Measurements from ENCODE around the gene PPP6R1. TPM values are rescaled to one million over a fixed set of nuclear protein-coding genes. Genes with fewer than 3 reads are reported as not detected.

The PPP6R1 gene
- total RNA-seq, 8 experiments from 2014 or later = 18.3 to 77.0 (median 26.7) TPM

DNA sequence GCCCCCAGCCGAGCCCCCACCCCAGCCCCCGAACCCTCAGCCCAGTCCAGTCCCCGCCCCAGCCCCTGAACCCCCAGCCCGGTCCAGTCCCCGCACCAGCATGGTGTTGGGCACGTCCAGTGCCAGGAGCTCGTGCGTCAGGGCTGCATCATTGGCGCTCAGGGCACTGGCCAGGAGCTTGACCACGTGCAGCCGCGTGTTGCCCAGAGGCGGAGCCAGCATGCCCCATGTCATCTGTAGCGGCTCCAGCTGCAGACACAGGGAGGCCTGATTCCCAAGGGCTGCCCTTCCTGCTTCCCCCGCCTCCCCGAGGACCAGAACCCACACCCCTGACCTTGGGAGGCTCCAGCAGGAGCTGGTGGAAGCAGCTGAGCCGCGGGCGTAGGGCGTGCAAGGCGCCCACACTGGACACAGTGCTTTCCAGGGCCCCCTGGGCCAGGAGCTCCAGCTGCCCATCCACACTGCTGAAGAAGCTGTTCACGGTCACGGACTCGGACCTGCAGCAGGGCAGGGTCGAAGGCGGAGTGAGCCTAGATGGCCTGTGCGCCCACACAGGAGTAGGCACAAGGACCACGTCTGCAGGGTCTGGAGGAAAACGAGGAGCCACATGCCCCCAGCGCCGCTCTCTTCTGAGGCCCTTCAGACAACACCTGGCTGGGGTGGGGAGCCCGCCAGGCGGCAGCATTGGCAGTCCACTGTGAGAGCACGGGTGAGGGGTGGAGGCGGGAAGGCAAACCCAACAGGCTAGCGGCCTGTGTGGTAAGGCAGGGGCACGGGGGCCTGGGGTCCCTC lies 17.5 kb downstream of the PPP6R1 start:
- ATAC-seq (replicated peaks in 6 of 8) = peak in 1 of 8 experiments; percentile 4
- no peak overlapping the region for H3K27ac ChIP-seq
- H3K4me3 ChIP-seq = no peak overlapping the region
- H3K4me1 ChIP-seq (replicated peaks in 1 of 2) = no peaks in the 10 kb centered on the region
- 96 to 99% methylated on average over 5 to 11 of the region's 37 CpGs; no CpG with 5 or more reads in 8 of the 10 experiments for WGBS, 10 experiments
- in situ Hi-C loops (cut with MboI; ENCODE audit: low pct_unique_long_range_greater_than_20kb in 2 of 9, low sequenced_read_pairs in 9 of 9, unreplicated experiment in 9 of 9) = no loop called here

DNA sequence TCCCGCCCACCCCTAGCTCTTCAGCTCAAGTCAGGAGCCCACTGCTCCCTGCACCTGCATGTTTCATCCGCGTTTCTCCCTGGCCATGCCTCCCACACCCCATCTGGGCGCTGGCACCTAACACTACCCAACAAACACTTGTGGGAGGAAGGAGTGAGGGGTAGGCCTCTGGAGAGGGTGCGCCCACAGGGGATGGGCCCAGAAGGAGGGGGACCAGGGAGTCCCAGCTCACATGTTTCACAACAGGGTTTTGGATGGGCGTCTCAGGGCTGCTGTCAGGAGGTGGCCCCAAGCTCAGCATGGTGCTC lies 18.1 kb downstream of the PPP6R1 start:
- WGBS, 10 experiments = 100% methylated on average over 1 to 2 of the region's 6 CpGs; no CpG with 5 or more reads in 8 of the 10 experiments
- Histone ChIP-seq H3K27ac (no peak overlapping the region), H3K4me3 (no peak overlapping the region), H3K4me1 (replicated peaks in 1 of 2) (no peaks in the 10 kb centered on the region)
- in situ Hi-C loops (cut with MboI; ENCODE audit: low pct_unique_long_range_greater_than_20kb in 2 of 9, low sequenced_read_pairs in 9 of 9, unreplicated experiment in 9 of 9) = no loop called here
- ATAC-seq (replicated peaks in 6 of 8) = no peak

DNA sequence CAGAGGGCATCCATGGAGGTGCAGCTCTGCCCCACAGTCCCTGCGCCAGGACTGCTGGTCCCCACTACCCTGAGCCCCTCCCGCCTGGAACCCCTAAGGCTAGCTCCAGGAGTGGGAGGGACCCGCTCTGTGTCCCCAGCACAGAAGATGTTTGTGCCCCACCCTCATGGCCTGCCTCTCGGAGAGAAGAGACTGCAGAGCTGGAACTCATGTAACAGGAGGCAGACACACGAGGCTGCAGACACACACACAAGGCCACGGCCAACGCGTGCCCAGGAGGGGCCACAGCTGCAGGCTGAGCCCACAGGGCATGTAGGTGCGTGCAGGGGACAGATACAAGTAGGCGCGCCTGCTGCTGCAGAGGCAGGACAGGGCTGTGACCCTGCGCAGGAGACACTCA lies 19.8 kb downstream of the PPP6R1 start:
- in situ Hi-C loops (cut with MboI; ENCODE audit: low pct_unique_long_range_greater_than_20kb in 2 of 9, low sequenced_read_pairs in 9 of 9, unreplicated experiment in 9 of 9) = no loop called here
- no peak overlapping the region for H3K27ac ChIP-seq
- no peaks in the 10 kb centered on the region for H3K4me1 ChIP-seq (replicated peaks in 1 of 2)
- ATAC-seq (replicated peaks in 6 of 8) = no peak
- 98 to 100% methylated on average over 1 to 7 of the region's 12 CpGs; no CpG with 5 or more reads in 8 of the 10 experiments for WGBS, 10 experiments
- H3K4me3 ChIP-seq = no peak overlapping the region

DNA sequence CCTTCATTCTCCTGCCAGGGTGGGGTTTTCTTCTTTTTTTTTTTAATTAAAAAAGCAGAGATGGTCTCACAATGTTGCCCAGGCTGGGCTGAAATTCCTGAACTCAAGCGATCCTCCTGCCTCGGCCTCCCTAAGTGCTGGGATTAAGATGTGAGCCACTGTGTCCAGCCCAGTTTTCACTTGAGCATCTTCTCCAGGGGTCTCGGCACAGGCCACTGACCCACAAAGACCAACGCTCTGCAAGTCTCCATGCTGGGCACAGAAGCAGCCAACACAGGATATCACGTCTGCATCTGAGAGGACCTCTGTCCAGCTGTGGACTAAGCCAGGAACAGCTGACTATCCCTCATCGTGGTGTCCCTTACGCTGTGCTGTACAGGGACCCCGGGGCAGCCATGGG lies 20.8 kb downstream of the PPP6R1 start:
- no peak overlapping the region for H3K27ac ChIP-seq
- ATAC-seq (replicated peaks in 6 of 8) = no peak
- in situ Hi-C loops (cut with MboI; ENCODE audit: low pct_unique_long_range_greater_than_20kb in 2 of 9, low sequenced_read_pairs in 9 of 9, unreplicated experiment in 9 of 9) = no loop called here
- WGBS, 10 experiments = 90 to 100% (median 90%) methylated on average over 2 of the region's 8 CpGs; no CpG with 5 or more reads in 7 of the 10 experiments
- no peaks in the 10 kb centered on the region for H3K4me1 ChIP-seq (replicated peaks in 1 of 2)
- no peak overlapping the region for H3K4me3 ChIP-seq

DNA sequence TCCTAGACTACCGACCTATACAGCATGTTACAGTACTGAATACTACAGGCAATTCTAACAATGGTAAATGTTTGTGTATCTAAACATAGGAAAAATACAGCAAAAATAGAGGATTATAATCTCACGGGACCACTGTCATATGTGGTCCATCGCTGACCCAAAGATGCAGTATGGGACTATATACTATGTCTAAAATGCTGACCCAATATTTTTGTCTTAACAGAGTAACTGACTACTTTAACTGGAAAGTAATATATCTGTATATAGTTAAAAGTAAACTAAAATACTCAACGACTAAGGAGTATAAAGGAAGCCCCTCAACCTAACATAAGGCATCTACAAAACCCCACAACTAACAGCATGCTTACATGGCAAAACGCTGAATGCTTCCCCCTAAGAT lies 25.8 kb downstream of the PPP6R1 start:
- in situ Hi-C loops (cut with MboI; ENCODE audit: low pct_unique_long_range_greater_than_20kb in 2 of 9, low sequenced_read_pairs in 9 of 9, unreplicated experiment in 9 of 9) = no loop called here
- no peaks in the 10 kb centered on the region for H3K4me1 ChIP-seq (replicated peaks in 1 of 2)
- 40 to 100% (median 88%) methylated on average over 1 to 5 of the region's 5 CpGs for WGBS, 10 experiments

DNA sequence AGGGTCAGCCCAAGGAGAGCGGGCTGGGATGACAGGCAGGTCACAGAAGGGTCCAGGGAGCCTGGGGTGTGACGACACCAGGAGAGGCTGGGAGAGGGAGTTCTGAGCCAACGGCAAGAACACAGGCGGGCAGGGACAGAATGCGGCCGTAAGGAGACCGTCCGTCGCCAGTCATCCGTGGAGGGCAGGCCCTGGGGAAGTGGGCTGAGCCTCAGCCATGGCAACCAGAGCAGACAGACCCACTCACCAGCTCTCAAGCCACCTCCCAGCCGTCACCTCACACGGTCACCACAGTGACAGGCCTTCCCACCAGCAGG lies 26.6 kb downstream of the PPP6R1 start:
- no peaks in the 10 kb centered on the region for H3K4me1 ChIP-seq (replicated peaks in 1 of 2)
- no peak overlapping the region for H3K27ac ChIP-seq
- ATAC-seq (replicated peaks in 6 of 8) = peak in 4 of 8 experiments; percentile 36 to 67 (median 49)
- in situ Hi-C loops (cut with MboI; ENCODE audit: low pct_unique_long_range_greater_than_20kb in 2 of 9, low sequenced_read_pairs in 9 of 9, unreplicated experiment in 9 of 9) = no loop called here
- no peak overlapping the region for H3K4me3 ChIP-seq
- WGBS, 10 experiments = 83 to 100% (median 86%) methylated on average over 1 to 7 of the region's 12 CpGs; no CpG with 5 or more reads in 7 of the 10 experiments

More for the DNA sequence above, 25.8 kb downstream of the PPP6R1 start:
- Histone ChIP-seq H3K27ac (no peak overlapping the region), H3K4me3 (no peak overlapping the region)
- no peak for ATAC-seq (replicated peaks in 6 of 8)

DNA sequence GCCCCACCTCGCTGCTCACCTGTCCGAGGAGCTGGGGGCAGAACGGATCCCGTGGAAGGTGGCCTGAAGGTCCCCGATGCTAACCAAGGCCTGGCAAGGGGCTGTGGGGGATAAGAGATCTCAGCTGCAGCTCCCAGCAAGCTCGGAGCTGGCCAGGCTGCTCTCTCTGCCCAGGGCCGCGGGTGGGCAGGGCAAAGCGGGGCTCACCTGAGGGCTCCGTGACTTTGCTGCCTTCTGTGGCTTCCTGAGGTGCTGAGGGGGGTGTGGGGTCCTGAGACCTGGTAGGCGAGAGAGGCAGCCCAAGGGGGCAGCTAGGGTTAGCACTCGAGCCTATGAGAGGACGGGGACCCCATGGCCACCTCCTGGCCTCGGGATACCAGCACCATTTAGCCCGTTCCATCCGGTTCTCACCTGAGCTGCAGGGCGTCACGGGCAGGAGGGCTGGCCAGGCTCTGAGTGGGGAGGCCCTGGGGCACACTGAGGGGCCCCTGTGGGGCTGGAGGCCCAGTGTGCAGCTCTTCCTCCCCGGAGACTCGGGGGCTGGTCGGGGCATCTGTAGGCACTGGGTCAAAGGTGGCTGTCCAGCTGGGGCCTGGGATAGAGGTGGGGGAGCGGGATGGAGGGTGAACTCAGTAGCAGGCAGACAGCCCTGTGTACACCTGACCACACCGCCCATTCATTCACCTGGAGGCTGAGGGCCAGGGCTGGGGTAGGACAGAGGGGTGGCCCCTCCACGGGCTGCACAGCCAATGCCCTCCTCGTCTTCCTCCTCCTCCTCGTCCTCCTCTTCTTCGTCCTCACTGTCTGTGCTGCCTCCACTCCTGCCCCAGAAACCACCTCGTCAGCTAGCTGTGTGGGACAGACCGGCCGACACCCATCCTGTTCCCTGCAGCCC lies 27.2 kb downstream of the PPP6R1 start:
- no peak overlapping the region for H3K27ac ChIP-seq
- peak in 2 of 8 experiments; percentile 11 to 14 for ATAC-seq (replicated peaks in 6 of 8)
- no peaks in the 10 kb centered on the region for H3K4me1 ChIP-seq (replicated peaks in 1 of 2)
- H3K4me3 ChIP-seq = no peak overlapping the region
- in situ Hi-C loops (cut with MboI; ENCODE audit: low pct_unique_long_range_greater_than_20kb in 2 of 9, low sequenced_read_pairs in 9 of 9, unreplicated experiment in 9 of 9) = no loop called here
- WGBS, 10 experiments = 50 to 96% (median 70%) methylated on average over 1 to 9 of the region's 30 CpGs; no CpG with 5 or more reads in 6 of the 10 experiments

DNA sequence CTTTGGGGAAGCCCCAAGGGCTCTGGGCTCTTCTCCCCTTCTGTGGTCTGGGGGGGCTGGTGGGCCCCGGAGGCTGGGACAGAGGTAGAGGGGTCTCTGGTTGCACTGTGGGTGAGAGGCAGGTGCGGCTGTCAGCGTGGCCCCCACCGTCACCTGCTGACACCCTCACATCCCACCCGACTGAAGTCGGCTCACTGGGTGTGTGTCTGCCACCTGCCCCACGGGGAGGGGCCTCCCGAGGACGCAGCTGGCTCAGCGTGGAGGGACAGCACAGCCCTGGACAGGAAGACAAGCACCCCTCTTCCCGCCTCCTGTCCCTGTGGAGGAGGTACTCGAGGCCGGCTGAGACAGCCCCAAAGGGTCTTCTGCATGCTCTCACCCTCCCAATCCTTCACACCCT lies 28.0 kb downstream of the PPP6R1 start:
- in situ Hi-C loops (cut with MboI; ENCODE audit: low pct_unique_long_range_greater_than_20kb in 2 of 9, low sequenced_read_pairs in 9 of 9, unreplicated experiment in 9 of 9) = no loop called here
- no peak overlapping the region for H3K4me3 ChIP-seq
- no peak for ATAC-seq (replicated peaks in 6 of 8)

DNA sequence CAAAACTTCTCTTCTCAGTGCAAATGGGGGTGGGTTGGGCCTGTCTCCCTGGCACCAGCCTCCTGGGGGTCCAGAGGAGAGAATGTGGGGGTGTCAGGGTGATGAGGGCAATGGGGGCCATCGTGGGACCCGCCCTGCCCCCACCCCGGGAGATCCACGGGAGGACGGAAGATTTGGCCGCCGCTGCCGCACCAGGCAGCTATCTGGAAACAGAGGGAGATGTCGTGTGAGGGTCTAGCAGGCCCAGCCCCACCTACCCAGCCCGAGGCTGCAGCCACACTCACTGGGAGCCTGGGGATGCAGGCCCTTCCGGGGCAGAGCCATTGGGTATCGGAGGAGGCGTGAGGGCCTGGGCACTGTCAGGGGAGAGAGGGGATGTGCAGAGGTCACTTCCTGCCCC lies 28.5 kb downstream of the PPP6R1 start:
- no peak for ATAC-seq (replicated peaks in 6 of 8)

More for the DNA sequence above, 28.0 kb downstream of the PPP6R1 start:
- Histone ChIP-seq H3K27ac (no peak overlapping the region), H3K4me1 (replicated peaks in 1 of 2) (no peaks in the 10 kb centered on the region)
- WGBS, 10 experiments = 53% methylated on average over 3 of the region's 13 CpGs; no CpG with 5 or more reads in 9 of the 10 experiments

DNA sequence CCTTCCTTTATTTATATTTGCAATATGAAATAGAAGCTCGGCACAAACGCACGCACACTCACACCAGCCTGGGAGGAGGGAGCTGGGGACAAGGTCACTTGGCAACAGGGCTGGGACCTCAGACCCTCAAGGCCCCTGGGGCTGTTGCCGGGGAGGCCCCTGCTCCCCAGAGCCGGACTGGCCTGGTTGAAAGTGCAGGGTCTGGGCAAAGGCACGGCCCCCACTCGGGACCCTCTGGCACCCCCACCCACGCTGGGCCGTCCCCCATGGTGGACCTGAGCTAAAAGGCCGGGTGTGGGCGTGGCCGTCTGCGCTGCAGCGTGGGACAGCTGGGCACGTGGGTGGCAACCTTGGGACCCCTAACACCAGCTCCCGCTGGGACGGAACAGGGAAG lies 29.0 kb downstream of the PPP6R1 start:
- Histone ChIP-seq H3K4me3 (no peak overlapping the region), H3K4me1 (replicated peaks in 1 of 2) (no peaks in the 10 kb centered on the region), H3K27ac (no peak overlapping the region)
- ATAC-seq (replicated peaks in 6 of 8) = no peak
- 60 to 80% methylated on average over 1 of the region's 17 CpGs; no CpG with 5 or more reads in 8 of the 10 experiments for WGBS, 10 experiments
- in situ Hi-C loops (cut with MboI; ENCODE audit: low pct_unique_long_range_greater_than_20kb in 2 of 9, low sequenced_read_pairs in 9 of 9, unreplicated experiment in 9 of 9) = no loop called here

More for the DNA sequence above, 28.5 kb downstream of the PPP6R1 start:
- WGBS, 10 experiments = 40% methylated on average over 1 of the region's 13 CpGs; no CpG with 5 or more reads in 9 of the 10 experiments
- H3K27ac ChIP-seq = no peak overlapping the region
- in situ Hi-C loops (cut with MboI; ENCODE audit: low pct_unique_long_range_greater_than_20kb in 2 of 9, low sequenced_read_pairs in 9 of 9, unreplicated experiment in 9 of 9) = no loop called here
- H3K4me3 ChIP-seq = no peak overlapping the region
- no peaks in the 10 kb centered on the region for H3K4me1 ChIP-seq (replicated peaks in 1 of 2)

DNA sequence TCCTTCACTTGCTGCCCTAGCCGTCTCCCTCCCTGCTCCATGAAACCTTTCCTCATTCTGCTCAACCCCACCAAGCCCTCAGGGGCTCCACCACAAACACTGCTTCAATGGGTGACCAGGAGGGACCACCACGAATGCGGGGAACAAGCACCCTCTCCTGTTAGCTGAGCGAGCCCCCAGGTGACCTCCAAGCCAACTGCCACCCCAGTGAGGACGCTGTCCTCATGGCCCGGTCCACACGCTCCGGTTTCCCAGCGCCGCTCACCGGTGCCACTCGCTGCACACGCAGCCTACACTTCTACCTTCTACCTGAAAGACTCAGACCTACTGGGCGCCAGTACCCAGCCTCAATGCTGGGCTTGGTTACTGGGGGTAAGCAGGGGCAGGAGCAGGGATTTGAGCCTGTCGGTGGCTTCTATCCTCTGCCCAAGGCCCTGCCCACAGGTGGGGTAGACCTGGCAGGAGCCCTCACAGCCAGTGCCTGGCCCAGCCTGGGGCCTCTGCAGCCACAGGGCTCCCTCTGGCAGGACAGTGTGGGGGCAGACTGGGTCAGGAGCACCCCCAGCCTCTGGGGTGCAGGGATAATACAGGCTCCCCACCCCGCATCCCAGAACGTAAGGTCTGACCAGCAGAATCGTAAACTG lies 29.6 kb downstream of the PPP6R1 start:
- no peak overlapping the region for H3K27ac ChIP-seq

DNA sequence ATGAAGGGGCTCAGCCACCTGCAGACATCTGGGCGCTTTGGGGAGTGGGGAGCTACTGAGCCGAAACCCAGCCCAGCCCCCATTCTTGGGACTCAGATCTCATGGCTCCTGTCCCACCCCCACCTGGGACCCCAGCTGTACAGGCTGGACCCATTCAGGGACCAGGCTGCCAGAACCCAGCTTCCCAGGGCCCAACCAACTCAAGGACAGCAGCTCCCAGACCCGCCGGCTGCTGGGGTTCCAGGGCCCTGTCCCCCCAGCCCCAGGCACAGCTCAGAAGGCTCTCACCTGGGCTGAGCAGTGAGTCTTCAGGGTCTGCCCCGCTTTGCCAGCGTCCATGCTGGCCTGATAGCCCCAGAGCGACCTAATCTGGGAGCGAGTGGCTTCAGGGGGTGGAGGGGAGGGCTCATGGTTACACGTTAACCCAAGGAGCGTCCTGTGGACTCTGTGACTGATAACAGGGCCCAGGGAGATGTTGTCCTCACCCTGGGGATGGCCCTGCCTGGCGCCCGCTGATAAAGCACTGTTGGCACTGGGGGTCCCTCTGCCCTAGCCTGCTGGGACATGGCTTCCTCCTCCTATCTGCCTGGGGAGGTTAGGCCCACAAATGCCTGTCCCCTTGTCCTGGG lies 30.3 kb downstream of the PPP6R1 start, which contains the start of gene TMEM86B:
TSS of gene TMEM86B (minus strand) at position 361 of the 629 bp plus-strand sequence. CDS start at position 339, 22 bp downstream.
- in situ Hi-C loops (cut with MboI; ENCODE audit: low pct_unique_long_range_greater_than_20kb in 2 of 9, low sequenced_read_pairs in 9 of 9, unreplicated experiment in 9 of 9) = no loop called here
- no peak for ATAC-seq (replicated peaks in 6 of 8)
- WGBS, 10 experiments = 67 to 100% (median 83%) methylated on average over 1 to 5 of the region's 12 CpGs; no CpG with 5 or more reads in 7 of the 10 experiments

More for the DNA sequence above, 29.6 kb downstream of the PPP6R1 start:
- no peaks in the 10 kb centered on the region for H3K4me1 ChIP-seq (replicated peaks in 1 of 2)
- ATAC-seq (replicated peaks in 6 of 8) = no peak
- in situ Hi-C loops (cut with MboI; ENCODE audit: low pct_unique_long_range_greater_than_20kb in 2 of 9, low sequenced_read_pairs in 9 of 9, unreplicated experiment in 9 of 9) = no loop called here
- 73 to 95% (median 93%) methylated on average over 3 to 8 of the region's 18 CpGs; no CpG with 5 or more reads in 6 of the 10 experiments for WGBS, 10 experiments
- H3K4me3 ChIP-seq = no peak overlapping the region

More for the DNA sequence above, 30.3 kb downstream of the PPP6R1 start, which contains the start of gene TMEM86B:
- no peak within 1 kb of the TSS for H3K4me3 ChIP-seq
- no peaks in the 10 kb centered on the region for H3K4me1 ChIP-seq (replicated peaks in 1 of 2)
- H3K27ac ChIP-seq = no peak within 1 kb of the TSS
